Esophagus muscularis mucosa (tissue), 3 donors: ENCODE results near the gene CYP39A1.

Source experiments
- POLR2AphosphoS5 ChIP-seq, 2 donors: sonication (generic); formaldehyde crosslinking; IDR thresholded peaks; one replicate each; pipeline ENCODE4 v1.6.1; 2017; ENCODE audit warnings: antibody characterized with exemption in 2 of 2
- TF ChIP-seq, protein P1 (sequence below), 3 experiments: fragments of 200-600 bp in 2 of 3; fragments of 450-650 bp in 1 of 3; sonication (generic) in 2 of 3; IDR thresholded peaks; one replicate each; pipeline ENCODE4 v1.5.1; 2017 to 2019; ENCODE audit warnings: antibody characterized with exemption in 3 of 3, mild to moderate bottlenecking in 2 of 3, moderate library complexity in 1 of 3

DNA sequence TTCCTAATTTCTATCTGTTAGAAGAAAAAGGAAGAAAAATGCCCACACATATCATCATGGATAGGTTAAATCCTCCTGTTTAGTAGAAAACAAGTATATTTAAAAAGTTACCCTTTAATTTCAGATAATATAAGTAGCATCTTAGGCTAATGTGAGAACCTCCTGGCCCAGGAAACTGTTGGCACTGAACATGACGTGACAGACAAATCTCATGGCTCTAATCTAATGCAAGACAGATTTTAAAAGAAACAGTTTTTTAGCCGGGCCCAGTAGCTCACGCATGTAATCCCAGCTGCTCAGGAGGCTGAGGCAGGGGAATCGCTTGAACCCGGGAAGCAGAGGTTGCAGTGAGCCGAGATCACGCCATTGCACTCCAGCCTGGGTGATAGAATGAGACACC, 22.9 kb downstream of the CYP39A1 start:
- TF ChIP-seq, protein P1, sequence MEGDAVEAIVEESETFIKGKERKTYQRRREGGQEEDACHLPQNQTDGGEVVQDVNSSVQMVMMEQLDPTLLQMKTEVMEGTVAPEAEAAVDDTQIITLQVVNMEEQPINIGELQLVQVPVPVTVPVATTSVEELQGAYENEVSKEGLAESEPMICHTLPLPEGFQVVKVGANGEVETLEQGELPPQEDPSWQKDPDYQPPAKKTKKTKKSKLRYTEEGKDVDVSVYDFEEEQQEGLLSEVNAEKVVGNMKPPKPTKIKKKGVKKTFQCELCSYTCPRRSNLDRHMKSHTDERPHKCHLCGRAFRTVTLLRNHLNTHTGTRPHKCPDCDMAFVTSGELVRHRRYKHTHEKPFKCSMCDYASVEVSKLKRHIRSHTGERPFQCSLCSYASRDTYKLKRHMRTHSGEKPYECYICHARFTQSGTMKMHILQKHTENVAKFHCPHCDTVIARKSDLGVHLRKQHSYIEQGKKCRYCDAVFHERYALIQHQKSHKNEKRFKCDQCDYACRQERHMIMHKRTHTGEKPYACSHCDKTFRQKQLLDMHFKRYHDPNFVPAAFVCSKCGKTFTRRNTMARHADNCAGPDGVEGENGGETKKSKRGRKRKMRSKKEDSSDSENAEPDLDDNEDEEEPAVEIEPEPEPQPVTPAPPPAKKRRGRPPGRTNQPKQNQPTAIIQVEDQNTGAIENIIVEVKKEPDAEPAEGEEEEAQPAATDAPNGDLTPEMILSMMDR (IDR thresholded peaks at IDR 0.05): no peak
- TF ChIP-seq POLR2AphosphoS5 (IDR thresholded peaks at IDR 0.05): no peak
